ENCODE measurements around the gene TDRD15.
"Not testable (repeated sequence)": the region's sequence is repeated elsewhere in the genome, so short reads cannot be mapped to it uniquely, and the experiment has no call there.

The TDRD15 gene

DNA sequence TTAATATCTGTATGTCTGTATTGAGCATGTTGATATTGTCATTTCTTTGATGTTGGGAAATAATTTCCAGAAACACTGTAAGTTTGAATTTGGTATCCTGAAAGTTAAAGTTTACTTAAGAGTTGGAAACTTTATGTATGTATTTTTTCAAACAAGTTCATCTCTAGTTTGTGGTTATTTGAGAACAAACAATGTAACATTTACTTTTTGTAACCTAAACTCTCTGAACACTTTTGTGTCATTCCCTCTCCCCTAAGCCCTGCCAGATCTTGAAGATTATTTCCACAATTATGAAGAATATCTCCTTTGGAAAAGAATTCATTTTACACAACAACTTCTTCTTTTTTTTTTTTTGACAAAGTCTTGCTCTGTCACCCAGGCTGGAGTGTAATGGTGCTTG, 24.9 kb downstream of the TDRD15 start:
- no peak for DNase-seq

DNA sequence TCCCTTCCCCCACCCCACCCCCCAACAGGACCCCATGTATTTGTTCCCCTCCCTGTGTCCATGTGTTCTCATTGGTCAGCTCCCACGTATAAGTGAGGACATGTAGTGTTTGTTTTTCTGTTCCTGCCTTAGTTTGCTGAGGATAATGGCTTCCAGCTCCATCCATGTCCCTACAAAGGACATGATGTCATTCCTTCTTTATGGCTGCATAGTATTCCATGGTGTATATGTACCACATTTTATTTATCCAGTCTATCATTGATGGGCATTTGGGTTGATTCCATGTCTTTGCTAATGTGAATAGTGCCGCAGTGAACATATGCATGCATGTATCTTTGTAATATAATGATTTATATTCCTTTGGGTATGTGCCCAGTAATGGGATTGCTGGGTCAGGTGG, 27.5 kb downstream of the TDRD15 start:
- not testable (repeated sequence) for DNase-seq

DNA sequence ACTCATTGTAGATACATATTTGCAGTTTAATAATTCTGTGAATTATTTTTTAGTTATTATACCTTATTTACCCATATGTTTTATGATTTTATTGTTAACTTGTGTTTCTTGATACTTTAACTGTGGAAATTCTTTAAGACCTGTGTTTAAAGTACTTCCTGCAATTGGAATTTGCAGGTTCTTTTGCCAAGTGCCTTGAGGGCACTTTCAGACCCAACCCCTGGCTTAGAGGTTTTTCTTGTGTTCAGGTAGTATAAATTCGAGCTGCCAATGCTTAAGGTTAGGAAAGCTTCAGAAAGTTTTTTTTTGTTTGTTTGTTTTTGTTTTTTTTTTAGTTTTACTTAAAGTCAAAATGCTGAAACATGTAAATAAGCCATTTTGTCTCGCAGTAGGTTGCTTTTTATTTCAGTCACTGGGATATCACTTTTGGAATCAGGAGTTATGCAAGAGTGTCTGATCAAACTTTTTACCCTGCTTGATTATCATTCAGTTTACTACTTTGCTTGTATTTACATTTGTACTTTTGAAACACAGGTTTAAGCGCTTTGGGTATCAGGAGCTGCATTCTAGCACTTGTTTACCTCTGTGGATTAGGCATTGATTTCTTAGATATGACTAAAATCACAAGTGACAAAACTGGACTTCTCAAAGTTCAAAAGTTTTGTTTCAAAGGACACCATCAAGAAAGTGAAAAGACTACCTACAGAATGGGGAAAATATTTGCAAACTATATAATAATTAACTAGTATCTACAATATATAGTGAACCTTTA, 31.8 kb downstream of the TDRD15 start:
- no peak for DNase-seq

DNA sequence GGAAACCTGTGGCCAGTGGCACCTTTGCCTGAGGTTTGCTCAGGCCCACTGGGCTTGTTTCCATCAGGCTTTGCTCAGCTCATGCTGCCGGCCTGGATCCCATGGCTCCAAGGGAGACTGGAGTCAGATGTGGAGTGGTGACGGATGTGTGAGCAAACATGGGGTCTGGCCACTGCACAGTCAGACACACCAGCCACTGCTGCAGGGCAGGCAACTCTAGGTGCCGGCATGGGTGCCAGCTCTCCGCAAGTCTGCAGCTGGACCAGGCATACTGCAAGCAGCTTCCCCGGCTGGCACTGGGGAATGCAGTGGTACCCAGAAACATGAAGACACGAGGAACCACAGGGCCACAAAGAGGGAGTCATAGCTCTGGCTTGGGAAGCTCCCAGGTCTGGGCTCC, 37.4 kb downstream of the TDRD15 start:
- DNase-seq, result no peak

DNA sequence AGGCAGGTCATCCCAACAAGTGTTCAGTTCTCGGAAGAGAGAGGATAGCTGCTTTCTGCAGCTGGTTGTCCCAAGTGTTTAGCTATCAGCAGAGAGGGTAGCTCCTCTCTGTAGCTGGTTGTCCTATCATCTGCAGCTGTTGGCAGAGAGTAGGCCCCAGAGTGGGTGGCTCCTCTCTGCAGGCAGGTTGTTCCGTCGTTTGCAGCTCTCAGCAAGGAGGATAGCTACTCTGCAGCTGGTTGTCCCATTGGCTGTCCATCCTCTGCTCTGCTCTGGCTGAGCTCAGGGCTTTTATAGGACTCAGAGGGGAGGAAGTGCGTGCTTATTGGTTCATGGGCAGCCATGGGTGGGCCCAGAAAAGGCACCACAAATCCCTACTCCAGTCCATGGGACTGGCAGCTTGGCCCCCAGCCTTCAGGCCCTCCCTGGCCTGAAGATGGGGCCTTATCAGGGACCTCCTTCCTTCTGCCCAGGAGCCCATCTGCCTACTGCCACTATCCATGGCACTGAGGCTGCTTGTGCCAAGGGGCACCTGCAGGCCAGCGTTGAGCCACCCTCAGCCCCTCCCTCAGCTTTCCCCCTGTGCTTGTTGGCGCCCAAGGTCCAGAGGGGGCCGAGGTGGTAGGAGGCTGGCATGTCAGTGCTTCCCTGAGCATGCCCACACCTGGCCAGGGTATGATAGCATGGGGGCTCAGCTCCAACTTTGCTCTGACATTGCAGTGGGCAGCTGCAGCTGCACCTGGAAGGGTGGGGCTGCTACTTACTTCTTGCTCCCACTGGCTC, 38.3 kb downstream of the TDRD15 start:
- no peak for DNase-seq

DNA sequence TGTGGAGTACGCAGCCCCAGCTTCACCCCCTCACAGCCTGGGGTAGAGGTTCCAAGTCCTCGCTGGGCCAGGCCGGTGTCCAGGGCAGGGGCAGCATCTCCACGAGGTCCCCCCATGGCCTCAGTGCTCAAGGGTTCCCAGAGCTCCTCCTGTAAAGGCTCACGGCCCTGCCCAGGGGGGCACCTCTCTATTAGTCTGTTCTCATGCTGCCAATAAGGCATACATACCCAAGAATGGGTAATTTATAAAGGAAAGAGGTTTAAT, 38.8 kb downstream of the TDRD15 start:
- no peak for DNase-seq

DNA sequence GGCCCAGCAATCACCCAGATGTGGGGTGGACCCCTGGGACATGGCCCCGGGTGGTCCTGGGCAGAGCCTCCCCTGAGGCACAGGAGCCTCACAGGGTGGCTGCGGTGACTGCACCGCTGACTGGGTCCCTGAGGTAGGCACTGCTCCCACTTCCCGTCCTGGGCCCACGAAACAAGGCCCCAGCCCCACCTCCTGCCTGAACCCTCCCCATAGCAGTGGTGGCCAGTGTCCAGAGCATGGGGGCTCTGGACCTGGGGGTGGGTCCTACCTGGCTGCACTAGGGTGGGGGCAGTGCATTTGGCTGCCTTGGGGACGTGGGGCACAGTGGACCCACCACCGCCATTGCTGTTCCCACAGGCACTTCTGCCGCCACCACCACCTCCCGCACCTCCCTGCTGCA, 39.4 kb downstream of the TDRD15 start:
- no peak for DNase-seq

DNA sequence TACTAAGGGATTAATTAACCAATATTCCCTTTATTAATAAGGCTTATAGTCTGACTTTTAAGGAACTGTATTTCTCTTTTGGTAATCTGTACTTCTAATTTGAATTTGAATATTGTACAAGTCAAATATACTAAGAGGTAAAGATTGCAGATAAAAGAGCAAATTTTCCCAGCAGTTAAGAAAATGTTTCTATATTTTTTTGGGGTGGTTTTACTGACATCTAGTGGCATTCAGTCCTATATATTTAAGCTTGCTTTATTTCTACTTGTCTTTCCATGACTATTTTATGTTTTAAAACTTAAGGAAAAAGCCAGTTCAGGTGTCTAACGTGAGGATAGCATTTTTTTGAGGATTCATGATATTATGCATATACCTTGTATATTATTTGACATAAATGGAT, 41.6 kb downstream of the TDRD15 start:
- peak; percentile 4 for DNase-seq

DNA sequence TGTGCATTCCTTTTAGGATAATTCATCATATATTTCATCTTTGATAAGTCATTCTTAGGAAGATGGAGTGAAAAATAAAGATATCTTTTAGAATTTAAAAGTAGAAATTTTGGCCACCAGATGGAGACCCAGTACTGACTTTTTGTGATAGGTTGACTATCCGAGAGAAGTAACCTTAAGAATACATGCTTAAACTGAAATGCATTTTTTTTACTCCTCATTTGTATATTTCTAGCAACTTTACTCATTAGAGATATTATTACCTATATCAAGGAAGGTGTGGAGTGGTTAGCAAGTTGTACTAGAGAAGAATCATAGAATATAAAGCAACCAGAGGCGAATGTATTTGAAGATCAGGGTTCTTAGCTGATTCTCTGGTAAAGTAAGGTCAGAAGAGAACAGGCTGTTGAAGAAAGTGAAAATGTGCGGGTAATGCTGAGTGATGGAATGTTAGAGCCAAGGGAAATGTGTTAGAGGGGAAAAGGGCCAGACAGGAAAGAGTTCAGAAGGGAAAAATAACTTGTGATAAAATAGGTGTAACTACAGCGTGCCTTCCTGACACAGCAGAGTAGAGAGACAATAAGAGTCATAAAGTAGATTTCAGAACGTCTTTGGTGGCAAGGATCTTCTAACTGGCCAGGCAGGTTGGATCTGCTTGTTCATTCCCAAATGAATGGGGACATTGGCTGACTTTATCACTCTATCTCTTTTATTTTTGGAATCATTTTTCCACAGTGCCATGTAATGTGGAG, 52.3 kb downstream of the TDRD15 start:
- DNase-seq, result no peak

DNA sequence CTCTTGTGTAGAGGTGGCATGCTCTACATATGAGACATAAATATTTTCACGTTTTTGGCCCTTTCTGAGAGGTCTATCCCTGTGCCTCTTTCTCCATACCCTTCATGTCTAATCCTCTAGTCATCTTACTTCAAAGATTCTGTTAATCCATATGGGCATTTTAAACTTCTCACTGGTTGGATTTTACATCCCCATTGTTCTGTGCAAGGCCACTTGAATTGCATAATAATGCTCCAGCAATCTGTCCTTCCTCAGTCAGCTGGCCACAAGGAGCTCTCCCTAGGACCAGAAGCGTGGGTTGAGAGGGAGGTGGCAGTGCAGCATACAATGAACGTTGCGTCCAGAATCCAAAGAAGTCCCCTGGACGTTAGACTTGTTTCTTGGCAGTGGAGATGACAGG, 58.2 kb downstream of the TDRD15 start:
- no peak for DNase-seq

DNA sequence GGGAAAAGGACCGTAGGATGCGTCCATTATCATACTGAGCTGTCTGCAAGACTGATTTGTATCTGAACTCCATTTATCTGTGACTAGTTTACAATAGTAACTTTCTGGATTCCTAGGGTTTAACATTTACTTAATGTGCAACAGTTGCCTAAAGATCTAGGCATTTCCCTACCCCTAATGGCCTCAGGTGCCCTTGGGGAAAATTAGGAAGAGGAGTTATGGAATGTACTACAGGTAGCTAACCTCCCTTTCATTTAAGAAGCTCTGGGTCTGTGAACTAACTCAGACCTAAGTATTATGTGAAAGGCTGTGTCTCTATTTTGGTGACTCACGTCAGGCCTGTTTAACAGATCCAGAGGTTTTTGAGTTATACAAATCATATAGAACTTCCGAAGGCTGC, 59.5 kb downstream of the TDRD15 start:
- no peak for DNase-seq

DNA sequence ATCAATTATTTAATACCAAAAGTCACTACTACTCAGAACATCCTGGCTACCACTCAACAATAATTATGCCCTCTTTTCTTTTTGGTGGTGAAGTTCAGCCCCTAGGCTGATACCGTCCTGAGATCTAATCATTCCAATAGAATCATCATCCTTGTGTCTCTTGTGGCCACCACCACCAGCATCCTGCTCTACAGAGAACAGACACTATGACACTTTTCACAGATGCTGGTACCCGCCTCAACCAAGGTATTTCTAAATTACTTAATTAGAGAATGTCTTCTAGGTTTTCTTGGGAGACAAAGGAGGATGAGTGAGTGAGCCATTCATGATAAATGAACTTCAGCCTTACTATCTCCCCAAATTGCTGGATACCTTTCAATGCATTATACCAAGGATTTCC, 60.0 kb downstream of the TDRD15 start:
- DNase-seq, result no peak

DNA sequence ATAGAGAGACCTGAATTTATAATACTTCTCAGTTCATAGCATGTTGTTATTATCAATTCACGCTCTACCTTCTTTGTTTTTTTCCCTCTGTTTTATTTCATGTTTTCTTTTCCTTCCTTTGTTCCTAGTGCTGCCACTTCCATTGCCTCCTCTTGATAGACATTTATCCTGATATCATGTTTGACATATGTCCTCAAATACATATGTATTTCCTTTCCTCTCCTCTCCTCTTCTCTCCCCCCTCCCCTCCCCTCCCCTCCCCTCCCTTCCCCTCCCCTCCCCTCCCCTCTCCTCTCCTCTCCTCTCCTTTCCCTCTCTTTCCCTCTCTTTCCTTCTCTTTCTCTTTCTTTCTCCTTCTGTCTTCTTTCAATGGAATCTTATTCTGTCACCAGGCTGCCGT, 67.8 kb downstream of the TDRD15 start:
- no peak for DNase-seq
